ENCODE data around the gene TRIM2.
A peak's percentile ranks its signal among the peaks of the same experiment; 100 is the strongest.

Gene TRIM2

GRCh38 chr4:153248641-153249198, 44.5 kb downstream of the TRIM2 start:
- DNase-seq (ENCODE audit: low read depth): no peak

GRCh38 chr4:153249199-153250041, 45.2 kb downstream of the TRIM2 start:
- peak; percentile 78 for DNase-seq (ENCODE audit: low read depth)

- no peak for DNase-seq (ENCODE audit: low read depth)
Observed at GRCh38 chr4:153252122-153252521, 47.9 kb downstream of the TRIM2 start.

- no peak for DNase-seq (ENCODE audit: low read depth)
Observed at GRCh38 chr4:153255233-153255632, 51.0 kb downstream of the TRIM2 start.

GRCh38 chr4:153257151-153257620, 52.9 kb downstream of the TRIM2 start:
- DNase-seq (ENCODE audit: low read depth): peak; percentile 72

GRCh38 chr4:153257991-153258390, 53.7 kb downstream of the TRIM2 start:
- DNase-seq (ENCODE audit: low read depth): peak; percentile 55

GRCh38 chr4:153258750-153259149, 54.5 kb downstream of the TRIM2 start:
- DNase-seq (ENCODE audit: low read depth): no peak

GRCh38 chr4:153259661-153260060, 55.4 kb downstream of the TRIM2 start:
- no peak for DNase-seq (ENCODE audit: low read depth)

GRCh38 chr4:153260132-153260531, 55.9 kb downstream of the TRIM2 start:
- no peak for DNase-seq (ENCODE audit: low read depth)

GRCh38 chr4:153260553-153261300, 56.5 kb downstream of the TRIM2 start:
- peak; percentile 49 for DNase-seq (ENCODE audit: low read depth)

GRCh38 chr4:153261461-153261860, 57.2 kb downstream of the TRIM2 start:
- peak; percentile 7 for DNase-seq (ENCODE audit: low read depth)

GRCh38 chr4:153261914-153262313, 57.7 kb downstream of the TRIM2 start:
- no peak for DNase-seq (ENCODE audit: low read depth)

- peak; percentile 8 for DNase-seq (ENCODE audit: low read depth)
Observed at GRCh38 chr4:153265306-153266047, 61.2 kb downstream of the TRIM2 start.

- DNase-seq (ENCODE audit: low read depth): peak; percentile 64
Observed at GRCh38 chr4:153266988-153267387, 62.7 kb downstream of the TRIM2 start.

GRCh38 chr4:153267890-153268289, 63.6 kb downstream of the TRIM2 start:
- DNase-seq (ENCODE audit: low read depth): no peak

- DNase-seq (ENCODE audit: low read depth): no peak
Observed at GRCh38 chr4:153268295-153268694, 64.1 kb downstream of the TRIM2 start.

- DNase-seq (ENCODE audit: low read depth): no peak
Observed at GRCh38 chr4:153269218-153269990, 65.2 kb downstream of the TRIM2 start.

- DNase-seq (ENCODE audit: low read depth): no peak
Observed at GRCh38 chr4:153270361-153270760, 66.1 kb downstream of the TRIM2 start.

GRCh38 chr4:153271820-153272219, 67.6 kb downstream of the TRIM2 start:
- no peak for DNase-seq (ENCODE audit: low read depth)

GRCh38 chr4:153273751-153274150, 69.5 kb downstream of the TRIM2 start:
- no peak for DNase-seq (ENCODE audit: low read depth)

- DNase-seq (ENCODE audit: low read depth): no peak
Observed at GRCh38 chr4:153274967-153275366, 70.7 kb downstream of the TRIM2 start.
